GM06990 (cell line): ENCODE data around the gene POLE.

ENCODE experiments used
- DNase-seq: peaks from one replicate; pipeline ENCODE4 v3.0.0-alpha.2; 2011; ENCODE audit not compliant: insufficient read length; ENCODE audit errors: extremely low read depth
- H3K27me3 ChIP-seq: replicated peaks from 2 replicates; pipeline ENCODE4 v1.6.0; 2011; ENCODE audit warnings: low read length; ENCODE audit not compliant: control insufficient read depth, insufficient read depth
- H3K36me3 ChIP-seq: 2 replicates; pipeline ENCODE4 v1.5.1; 2011; ENCODE audit warnings: low read length; ENCODE audit not compliant: control insufficient read depth, insufficient read depth
- H3K4me3 ChIP-seq: replicated peaks from 2 replicates; pipeline ENCODE4 v1.5.1; 2011; ENCODE audit warnings: low read depth, mild to moderate bottlenecking, control low read depth, low read length
- CTCF ChIP-seq: IDR thresholded peaks from 2 replicates; pipeline ENCODE4 v1.5.1; 2011; ENCODE audit warnings: low read length, control low read depth, mild to moderate bottlenecking, inconsistent platforms; ENCODE audit not compliant: insufficient read depth, poor library complexity, severe bottlenecking

POLE gene

GRCh38 chr12:132659146-132659545 lies 28.0 kb downstream of the POLE start:
- H3K36me3 ChIP-seq, result peaks cover 47% of the 10 kb centered on the region
- no peaks in the 10 kb centered on the region for H3K27me3 ChIP-seq
- TF ChIP-seq CTCF, result no peak
- H3K4me3 ChIP-seq, result no peak overlapping the region
- no peak for DNase-seq

GRCh38 chr12:132658149-132658894 lies 28.8 kb downstream of the POLE start:
- no peaks in the 10 kb centered on the region for H3K27me3 ChIP-seq
- no peak for DNase-seq
- H3K4me3 ChIP-seq, result no peak overlapping the region
- H3K36me3 ChIP-seq, result peaks cover 46% of the 10 kb centered on the region
- TF ChIP-seq CTCF, result no peak

GRCh38 chr12:132657004-132657727 lies 30.0 kb downstream of the POLE start:
- TF ChIP-seq CTCF, result no peak
- no peaks in the 10 kb centered on the region for H3K27me3 ChIP-seq

GRCh38 chr12:132653567-132654290 lies 33.4 kb downstream of the POLE start:
- peaks cover 27% of the 10 kb centered on the region for H3K36me3 ChIP-seq
- DNase-seq, result no peak
- no peak for TF ChIP-seq CTCF
- no peaks in the 10 kb centered on the region for H3K27me3 ChIP-seq
- H3K4me3 ChIP-seq, result no peak overlapping the region

More at GRCh38 chr12:132657004-132657727, 30.0 kb downstream of the POLE start:
- peaks cover 38% of the 10 kb centered on the region for H3K36me3 ChIP-seq
- no peak for DNase-seq
- no peak overlapping the region for H3K4me3 ChIP-seq

GRCh38 chr12:132651444-132652100 lies 35.6 kb downstream of the POLE start:
- peaks cover 18% of the 10 kb centered on the region for H3K36me3 ChIP-seq
- no peaks in the 10 kb centered on the region for H3K27me3 ChIP-seq
- no peak for DNase-seq
- H3K4me3 ChIP-seq, result no peak overlapping the region
- TF ChIP-seq CTCF, result no peak
